ENCODE data around the gene ZBTB11. TPM values are rescaled to one million over a fixed set of nuclear protein-coding genes. Genes with fewer than 3 reads are reported as not detected.

ZBTB11 gene
- total and polyA plus RNA-seq, 2 of the 13 experiments (the other 11 are each of a cell fraction or from before 2014, with no cell fraction given), result 5.9 to 18.1 TPM

DNA sequence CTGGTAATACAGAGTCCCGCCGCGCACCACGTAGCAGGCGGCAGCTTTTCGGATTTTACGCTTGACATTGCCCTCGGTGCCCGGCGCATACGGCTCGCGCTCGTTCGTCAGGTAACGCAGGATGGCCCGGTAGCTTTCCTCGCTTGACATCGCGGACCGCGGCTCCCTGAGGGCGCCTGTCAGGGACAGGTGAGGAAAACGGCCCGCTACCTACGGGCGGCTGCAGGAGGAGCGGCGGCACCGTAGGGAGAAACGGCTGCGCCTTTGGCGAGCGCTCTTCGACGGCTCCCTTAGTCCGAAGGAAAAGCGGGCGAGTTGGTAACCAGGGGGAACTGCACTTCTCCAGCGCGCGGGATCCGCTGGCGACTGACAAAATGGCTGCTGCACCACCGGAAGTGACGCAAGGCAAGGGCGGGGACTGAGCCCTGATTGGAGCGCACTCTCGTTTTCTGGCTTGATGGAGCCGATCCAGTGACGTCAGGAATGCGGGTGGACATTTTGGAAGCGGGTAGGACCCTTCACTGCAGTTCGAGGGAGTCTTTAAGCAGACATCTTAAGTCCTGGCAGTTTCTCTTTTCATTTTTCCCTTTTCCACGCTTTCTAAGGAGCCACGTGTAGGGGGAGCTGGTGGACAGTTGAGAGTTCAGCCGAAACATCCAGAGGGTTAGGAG, at the start of gene ZBTB11 (continued):
- TF ChIP-seq SNAPC2 (CRISPR knock-in tag; IDR thresholded peaks at IDR 0.05) (no peak), RARA (CRISPR knock-in tag; IDR thresholded peaks at IDR 0.05) (0 out of 2 replicates have a peak, but pooled peaks have one; percentile 38), RFX3 (CRISPR knock-in tag; IDR thresholded peaks at IDR 0.05) (no peak), BORCS8-MEF2B (CRISPR knock-in tag; IDR thresholded peaks at IDR 0.05) (no peak; the same call in 1 of the 2 replicates), ZNF709 (CRISPR knock-in tag; IDR thresholded peaks at IDR 0.05) (peak; percentile 27; the same call in 1 of the 2 replicates), YEATS4 (CRISPR knock-in tag; IDR thresholded peaks at IDR 0.05; ENCODE audit: borderline replicate concordance) (peak; percentile 91), ZHX2 (IDR thresholded peaks at IDR 0.05; ENCODE audit: low read depth) (peak; percentile 99), ZHX2 (CRISPR knock-in tag; IDR thresholded peaks at IDR 0.05; ENCODE audit: borderline replicate concordance) (peak; percentile 75; the same call in 1 of the 2 replicates), ELF3 (CRISPR knock-in tag; IDR thresholded peaks at IDR 0.05) (peak; percentile 67), AHR (CRISPR knock-in tag; IDR thresholded peaks at IDR 0.05) (peak; percentile 77; the same call in 1 of the 2 replicates), WIZ (CRISPR knock-in tag; IDR thresholded peaks at IDR 0.05) (no peak), ZNF652 (CRISPR knock-in tag; IDR thresholded peaks at IDR 0.05; ENCODE audit: borderline replicate concordance, low read depth) (no peak), DNMT3B (CRISPR knock-in tag; conservative IDR thresholded peaks at IDR 0.05) (no peak), MZF1 (CRISPR knock-in tag; IDR thresholded peaks at IDR 0.05; ENCODE audit: borderline replicate concordance) (no peak), BCL6 (CRISPR knock-in tag; IDR thresholded peaks at IDR 0.05) (peak; percentile 51), POLR2A (IDR thresholded peaks at IDR 0.05; ENCODE audit: insufficient read depth in 1 of 2, low read depth in 2 of 2, low read length in 2 of 2) (peak; percentile 48 to 78), AGO1 (IDR thresholded peaks at IDR 0.05; ENCODE audit: low read depth, low read length, poor library complexity, severe bottlenecking) (no peak)

Data from HepG2 (cell line).